Activated CD8-positive, alpha-beta memory T cell treated with anti-CD3 and anti-CD28 coated beads for 4 hours (primary cell): ENCODE data around the gene PDZK1.
A peak's percentile ranks its signal among the peaks of the same experiment; 100 is the strongest.
"Not testable (repeated sequence)": the region's sequence is repeated elsewhere in the genome, so short reads cannot be mapped to it uniquely, and the experiment has no call there.

ENCODE experiments used
- DNase-seq, 2 donors: peaks; one replicate each; pipeline ENCODE4 v3.0.0-alpha.2; 2020; ENCODE audit warnings: low read depth in 2 of 2

PDZK1 gene

GRCh38 chr1:145710291-145711027 lies 3.3 kb upstream of the PDZK1 start:
- no peak for DNase-seq

- no peak for DNase-seq
Observed at GRCh38 chr1:145708063-145708462, 895 bp upstream of the PDZK1 start.

- DNase-seq: no peak
Observed at GRCh38 chr1:145706086-145706664, 993 bp downstream of the PDZK1 start.

- DNase-seq: no peak
Observed at GRCh38 chr1:145705622-145706021, 1.5 kb downstream of the PDZK1 start.

- no peak for DNase-seq
Observed at GRCh38 chr1:145702826-145703225, 4.3 kb downstream of the PDZK1 start.

GRCh38 chr1:145702052-145702451 lies 5.1 kb downstream of the PDZK1 start:
- DNase-seq: no peak

- DNase-seq: no peak
Observed at GRCh38 chr1:145701306-145701862, 5.8 kb downstream of the PDZK1 start.

- DNase-seq: no peak
Observed at GRCh38 chr1:145696630-145696960, 10.6 kb downstream of the PDZK1 start.

GRCh38 chr1:145695821-145696629 lies 11.1 kb downstream of the PDZK1 start:
- DNase-seq: no peak

GRCh38 chr1:145692785-145693443 lies 14.3 kb downstream of the PDZK1 start:
- DNase-seq: no peak

- DNase-seq: peak; percentile 21 to 27
Observed at GRCh38 chr1:145690587-145691558, 16.3 kb downstream of the PDZK1 start.

- no peak for DNase-seq
Observed at GRCh38 chr1:145689922-145690321, 17.2 kb downstream of the PDZK1 start.

GRCh38 chr1:145688924-145689323 lies 18.2 kb downstream of the PDZK1 start:
- DNase-seq: no peak

GRCh38 chr1:145688328-145688727 lies 18.8 kb downstream of the PDZK1 start:
- no peak for DNase-seq

GRCh38 chr1:145686078-145686477 lies 21.1 kb downstream of the PDZK1 start:
- not testable (repeated sequence) for DNase-seq

- DNase-seq: not testable (repeated sequence)
Observed at GRCh38 chr1:145684858-145685257, 22.3 kb downstream of the PDZK1 start.

- DNase-seq: not testable (repeated sequence)
Observed at GRCh38 chr1:145673217-145673616, 34.0 kb downstream of the PDZK1 start.

- DNase-seq: not testable (repeated sequence)
Observed at GRCh38 chr1:145670995-145671745, 36.0 kb downstream of the PDZK1 start.

GRCh38 chr1:145665015-145665414 lies 42.2 kb downstream of the PDZK1 start:
- not testable (repeated sequence) for DNase-seq

GRCh38 chr1:145662502-145662901 lies 44.7 kb downstream of the PDZK1 start:
- not testable (repeated sequence) for DNase-seq
